HK-2 (cell line): ENCODE data around the gene DIDO1.

ENCODE experiments used
- DNase-seq: peaks from one replicate; pipeline ENCODE4 v3.0.0-alpha.2; 2018; ENCODE audit not compliant: unreplicated experiment

DIDO1 gene

GRCh38 chr20:62895539-62895938 lies 30.8 kb downstream of the DIDO1 start:
- DNase-seq: no peak

GRCh38 chr20:62894261-62894660 lies 32.0 kb downstream of the DIDO1 start:
- DNase-seq: no peak

GRCh38 chr20:62893700-62894099 lies 32.6 kb downstream of the DIDO1 start:
- DNase-seq: no peak

GRCh38 chr20:62892348-62893304 lies 33.7 kb downstream of the DIDO1 start:
- DNase-seq: no peak

GRCh38 chr20:62891111-62891510 lies 35.2 kb downstream of the DIDO1 start:
- peak; percentile 48 for DNase-seq

- DNase-seq: no peak
Measured at GRCh38 chr20:62890444-62890843, 35.9 kb downstream of the DIDO1 start.

- DNase-seq: no peak
Measured at GRCh38 chr20:62889871-62890270, 36.4 kb downstream of the DIDO1 start.

GRCh38 chr20:62889411-62889810 lies 36.9 kb downstream of the DIDO1 start:
- DNase-seq: no peak

- no peak for DNase-seq
Measured at GRCh38 chr20:62888910-62889309, 37.4 kb downstream of the DIDO1 start.

GRCh38 chr20:62888406-62888805 lies 37.9 kb downstream of the DIDO1 start:
- no peak for DNase-seq

- no peak for DNase-seq
Measured at GRCh38 chr20:62887860-62888239, 38.5 kb downstream of the DIDO1 start.

GRCh38 chr20:62887152-62887859 lies 39.0 kb downstream of the DIDO1 start:
- peak; percentile 96 for DNase-seq

GRCh38 chr20:62886709-62887058 lies 39.6 kb downstream of the DIDO1 start:
- no peak for DNase-seq

GRCh38 chr20:62885896-62886708 lies 40.2 kb downstream of the DIDO1 start:
- DNase-seq: no peak

GRCh38 chr20:62885046-62885895 lies 41.0 kb downstream of the DIDO1 start:
- DNase-seq: no peak

GRCh38 chr20:62884556-62884955 lies 41.7 kb downstream of the DIDO1 start:
- no peak for DNase-seq

- DNase-seq: no peak
Measured at GRCh38 chr20:62882426-62882825, 43.9 kb downstream of the DIDO1 start.

GRCh38 chr20:62881662-62882395 lies 44.5 kb downstream of the DIDO1 start:
- no peak for DNase-seq

GRCh38 chr20:62880935-62881661 lies 45.2 kb downstream of the DIDO1 start:
- no peak for DNase-seq
